ENCODE results near the gene GATAD1. TPM values are rescaled to one million over a fixed set of nuclear protein-coding genes. Genes with fewer than 3 reads are reported as not detected.
A peak's percentile ranks its signal among the peaks of the same experiment; 100 is the strongest.

Gene GATAD1
- total and polyA plus RNA-seq, 2 of the 13 experiments (the other 11 are each of a cell fraction or from before 2014, with no cell fraction given): 20.6 to 42.1 TPM

DNA sequence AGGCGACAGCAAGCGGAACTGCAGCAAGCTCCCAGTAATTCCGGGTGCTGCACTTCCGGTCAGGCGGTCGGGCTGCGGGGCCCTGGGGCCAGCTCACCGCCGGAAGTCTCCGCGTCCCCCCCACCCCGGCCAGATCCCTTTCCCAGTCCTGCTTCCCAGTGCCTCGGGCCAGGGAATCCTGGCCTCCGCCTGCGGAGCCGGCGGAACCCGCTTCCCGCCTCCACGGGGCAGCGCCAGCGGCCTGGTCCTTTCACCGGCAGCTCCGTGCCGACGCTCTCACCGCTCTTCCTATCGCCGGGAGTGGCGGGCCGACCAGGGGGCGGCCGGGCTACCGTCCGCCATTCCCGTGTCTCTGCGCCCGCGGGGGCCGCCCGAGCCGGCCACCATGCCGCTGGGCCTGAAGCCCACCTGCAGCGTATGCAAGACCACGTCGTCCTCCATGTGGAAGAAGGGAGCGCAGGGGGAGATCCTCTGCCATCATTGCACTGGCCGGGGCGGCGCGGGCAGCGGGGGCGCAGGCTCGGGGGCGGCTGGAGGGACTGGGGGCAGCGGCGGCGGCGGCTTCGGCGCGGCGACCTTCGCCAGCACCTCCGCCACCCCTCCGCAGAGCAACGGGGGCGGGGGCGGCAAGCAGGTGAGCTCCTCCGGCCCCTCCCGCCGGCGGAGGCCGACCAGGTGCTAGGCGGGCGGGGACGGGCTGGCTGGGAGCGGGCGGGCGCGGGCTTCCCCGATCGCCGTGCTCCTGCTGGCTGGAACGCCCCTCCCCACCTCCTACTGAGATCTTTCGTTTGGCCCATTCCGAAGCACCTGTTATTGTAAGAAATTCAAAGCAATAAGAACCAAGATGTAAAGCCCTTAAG is at the start of gene GATAD1 (continued):
- TF ChIP-seq, protein P1, sequence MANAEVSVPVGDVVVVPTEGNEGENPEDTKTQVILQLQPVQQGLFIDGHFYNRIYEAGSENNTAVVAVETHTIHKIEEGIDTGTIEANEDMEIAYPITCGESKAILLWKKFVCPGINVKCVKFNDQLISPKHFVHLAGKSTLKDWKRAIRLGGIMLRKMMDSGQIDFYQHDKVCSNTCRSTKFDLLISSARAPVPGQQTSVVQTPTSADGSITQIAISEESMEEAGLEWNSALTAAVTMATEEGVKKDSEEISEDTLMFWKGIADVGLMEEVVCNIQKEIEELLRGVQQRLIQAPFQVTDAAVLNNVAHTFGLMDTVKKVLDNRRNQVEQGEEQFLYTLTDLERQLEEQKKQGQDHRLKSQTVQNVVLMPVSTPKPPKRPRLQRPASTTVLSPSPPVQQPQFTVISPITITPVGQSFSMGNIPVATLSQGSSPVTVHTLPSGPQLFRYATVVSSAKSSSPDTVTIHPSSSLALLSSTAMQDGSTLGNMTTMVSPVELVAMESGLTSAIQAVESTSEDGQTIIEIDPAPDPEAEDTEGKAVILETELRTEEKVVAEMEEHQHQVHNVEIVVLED (CRISPR knock-in tag; IDR thresholded peaks at IDR 0.05; ENCODE audit: borderline replicate concordance): peak; percentile 39; the same call in 1 of the 2 replicates
- TF ChIP-seq, protein P2, sequence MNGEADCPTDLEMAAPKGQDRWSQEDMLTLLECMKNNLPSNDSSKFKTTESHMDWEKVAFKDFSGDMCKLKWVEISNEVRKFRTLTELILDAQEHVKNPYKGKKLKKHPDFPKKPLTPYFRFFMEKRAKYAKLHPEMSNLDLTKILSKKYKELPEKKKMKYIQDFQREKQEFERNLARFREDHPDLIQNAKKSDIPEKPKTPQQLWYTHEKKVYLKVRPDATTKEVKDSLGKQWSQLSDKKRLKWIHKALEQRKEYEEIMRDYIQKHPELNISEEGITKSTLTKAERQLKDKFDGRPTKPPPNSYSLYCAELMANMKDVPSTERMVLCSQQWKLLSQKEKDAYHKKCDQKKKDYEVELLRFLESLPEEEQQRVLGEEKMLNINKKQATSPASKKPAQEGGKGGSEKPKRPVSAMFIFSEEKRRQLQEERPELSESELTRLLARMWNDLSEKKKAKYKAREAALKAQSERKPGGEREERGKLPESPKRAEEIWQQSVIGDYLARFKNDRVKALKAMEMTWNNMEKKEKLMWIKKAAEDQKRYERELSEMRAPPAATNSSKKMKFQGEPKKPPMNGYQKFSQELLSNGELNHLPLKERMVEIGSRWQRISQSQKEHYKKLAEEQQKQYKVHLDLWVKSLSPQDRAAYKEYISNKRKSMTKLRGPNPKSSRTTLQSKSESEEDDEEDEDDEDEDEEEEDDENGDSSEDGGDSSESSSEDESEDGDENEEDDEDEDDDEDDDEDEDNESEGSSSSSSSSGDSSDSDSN (CRISPR knock-in tag; IDR thresholded peaks at IDR 0.05): peak; percentile 86
- TF ChIP-seq KMT2B (CRISPR knock-in tag; IDR thresholded peaks at IDR 0.05) (peak; percentile 81), SKI (IDR thresholded peaks at IDR 0.05; ENCODE audit: partially characterized antibody) (peak; percentile 10), SNRNP70 (IDR thresholded peaks at IDR 0.05; ENCODE audit: low read depth, low read length) (no peak), ARNT2 (CRISPR knock-in tag; IDR thresholded peaks at IDR 0.05; ENCODE audit: low read depth) (0 out of 2 replicates have a peak, but pooled peaks have one; percentile 28), ZMYM2 (CRISPR knock-in tag; IDR thresholded peaks at IDR 0.05) (no peak), CCDC6 (CRISPR knock-in tag; IDR thresholded peaks at IDR 0.05) (0 out of 2 replicates have a peak, but pooled peaks have one; percentile 28), HDAC2 (CRISPR knock-in tag; IDR thresholded peaks at IDR 0.05) (peak; percentile 52; the same call in 1 of the 2 replicates), HHEX (CRISPR knock-in tag; IDR thresholded peaks at IDR 0.05) (no peak), ZNF510 (CRISPR knock-in tag; IDR thresholded peaks at IDR 0.05; ENCODE audit: low read depth) (peak; percentile 60; the same call in 1 of the 2 replicates), SAFB2 (CRISPR knock-in tag; IDR thresholded peaks at IDR 0.05; ENCODE audit: borderline replicate concordance, low read depth) (peak; percentile 49; the same call in 1 of the 2 replicates)
- TF ChIP-seq, protein P3, sequence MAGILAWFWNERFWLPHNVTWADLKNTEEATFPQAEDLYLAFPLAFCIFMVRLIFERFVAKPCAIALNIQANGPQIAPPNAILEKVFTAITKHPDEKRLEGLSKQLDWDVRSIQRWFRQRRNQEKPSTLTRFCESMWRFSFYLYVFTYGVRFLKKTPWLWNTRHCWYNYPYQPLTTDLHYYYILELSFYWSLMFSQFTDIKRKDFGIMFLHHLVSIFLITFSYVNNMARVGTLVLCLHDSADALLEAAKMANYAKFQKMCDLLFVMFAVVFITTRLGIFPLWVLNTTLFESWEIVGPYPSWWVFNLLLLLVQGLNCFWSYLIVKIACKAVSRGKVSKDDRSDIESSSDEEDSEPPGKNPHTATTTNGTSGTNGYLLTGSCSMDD (CRISPR knock-in tag; IDR thresholded peaks at IDR 0.05): no peak
- TF ChIP-seq, protein P4, sequence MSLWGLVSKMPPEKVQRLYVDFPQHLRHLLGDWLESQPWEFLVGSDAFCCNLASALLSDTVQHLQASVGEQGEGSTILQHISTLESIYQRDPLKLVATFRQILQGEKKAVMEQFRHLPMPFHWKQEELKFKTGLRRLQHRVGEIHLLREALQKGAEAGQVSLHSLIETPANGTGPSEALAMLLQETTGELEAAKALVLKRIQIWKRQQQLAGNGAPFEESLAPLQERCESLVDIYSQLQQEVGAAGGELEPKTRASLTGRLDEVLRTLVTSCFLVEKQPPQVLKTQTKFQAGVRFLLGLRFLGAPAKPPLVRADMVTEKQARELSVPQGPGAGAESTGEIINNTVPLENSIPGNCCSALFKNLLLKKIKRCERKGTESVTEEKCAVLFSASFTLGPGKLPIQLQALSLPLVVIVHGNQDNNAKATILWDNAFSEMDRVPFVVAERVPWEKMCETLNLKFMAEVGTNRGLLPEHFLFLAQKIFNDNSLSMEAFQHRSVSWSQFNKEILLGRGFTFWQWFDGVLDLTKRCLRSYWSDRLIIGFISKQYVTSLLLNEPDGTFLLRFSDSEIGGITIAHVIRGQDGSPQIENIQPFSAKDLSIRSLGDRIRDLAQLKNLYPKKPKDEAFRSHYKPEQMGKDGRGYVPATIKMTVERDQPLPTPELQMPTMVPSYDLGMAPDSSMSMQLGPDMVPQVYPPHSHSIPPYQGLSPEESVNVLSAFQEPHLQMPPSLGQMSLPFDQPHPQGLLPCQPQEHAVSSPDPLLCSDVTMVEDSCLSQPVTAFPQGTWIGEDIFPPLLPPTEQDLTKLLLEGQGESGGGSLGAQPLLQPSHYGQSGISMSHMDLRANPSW (CRISPR knock-in tag; IDR thresholded peaks at IDR 0.05; ENCODE audit: borderline replicate concordance): no peak
- TF ChIP-seq, protein P5, sequence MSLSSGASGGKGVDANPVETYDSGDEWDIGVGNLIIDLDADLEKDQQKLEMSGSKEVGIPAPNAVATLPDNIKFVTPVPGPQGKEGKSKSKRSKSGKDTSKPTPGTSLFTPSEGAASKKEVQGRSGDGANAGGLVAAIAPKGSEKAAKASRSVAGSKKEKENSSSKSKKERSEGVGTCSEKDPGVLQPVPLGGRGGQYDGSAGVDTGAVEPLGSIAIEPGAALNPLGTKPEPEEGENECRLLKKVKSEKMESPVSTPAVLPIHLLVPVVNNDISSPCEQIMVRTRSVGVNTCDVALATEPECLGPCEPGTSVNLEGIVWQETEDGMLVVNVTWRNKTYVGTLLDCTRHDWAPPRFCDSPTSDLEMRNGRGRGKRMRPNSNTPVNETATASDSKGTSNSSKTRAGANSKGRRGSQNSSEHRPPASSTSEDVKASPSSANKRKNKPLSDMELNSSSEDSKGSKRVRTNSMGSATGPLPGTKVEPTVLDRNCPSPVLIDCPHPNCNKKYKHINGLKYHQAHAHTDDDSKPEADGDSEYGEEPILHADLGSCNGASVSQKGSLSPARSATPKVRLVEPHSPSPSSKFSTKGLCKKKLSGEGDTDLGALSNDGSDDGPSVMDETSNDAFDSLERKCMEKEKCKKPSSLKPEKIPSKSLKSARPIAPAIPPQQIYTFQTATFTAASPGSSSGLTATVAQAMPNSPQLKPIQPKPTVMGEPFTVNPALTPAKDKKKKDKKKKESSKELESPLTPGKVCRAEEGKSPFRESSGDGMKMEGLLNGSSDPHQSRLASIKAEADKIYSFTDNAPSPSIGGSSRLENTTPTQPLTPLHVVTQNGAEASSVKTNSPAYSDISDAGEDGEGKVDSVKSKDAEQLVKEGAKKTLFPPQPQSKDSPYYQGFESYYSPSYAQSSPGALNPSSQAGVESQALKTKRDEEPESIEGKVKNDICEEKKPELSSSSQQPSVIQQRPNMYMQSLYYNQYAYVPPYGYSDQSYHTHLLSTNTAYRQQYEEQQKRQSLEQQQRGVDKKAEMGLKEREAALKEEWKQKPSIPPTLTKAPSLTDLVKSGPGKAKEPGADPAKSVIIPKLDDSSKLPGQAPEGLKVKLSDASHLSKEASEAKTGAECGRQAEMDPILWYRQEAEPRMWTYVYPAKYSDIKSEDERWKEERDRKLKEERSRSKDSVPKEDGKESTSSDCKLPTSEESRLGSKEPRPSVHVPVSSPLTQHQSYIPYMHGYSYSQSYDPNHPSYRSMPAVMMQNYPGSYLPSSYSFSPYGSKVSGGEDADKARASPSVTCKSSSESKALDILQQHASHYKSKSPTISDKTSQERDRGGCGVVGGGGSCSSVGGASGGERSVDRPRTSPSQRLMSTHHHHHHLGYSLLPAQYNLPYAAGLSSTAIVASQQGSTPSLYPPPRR (CRISPR knock-in tag; IDR thresholded peaks at IDR 0.05; ENCODE audit: borderline replicate concordance): peak; percentile 69; the same call in 1 of the 2 replicates
